Vagina (tissue), 2 donors: Measurements from ENCODE around the gene SGIP1. TPM values are rescaled to one million over a fixed set of nuclear protein-coding genes. Genes with fewer than 3 reads are reported as not detected.
"Not testable (repeated sequence)": the region's sequence is repeated elsewhere in the genome, so short reads cannot be mapped to it uniquely, and the experiment has no call there.

Experiments
- DNase-seq, 2 donors: peaks; one replicate each; pipeline ENCODE4 v3.0.0-alpha.2; 2017; ENCODE audit errors: extremely low spot score in 2 of 2
- H3K27ac ChIP-seq: fragments of 200-600 bp; sonication (generic); one replicate; pipeline ENCODE4 v1.5.1; 2019
- H3K27me3 ChIP-seq: fragments of 200-600 bp; sonication (generic); one replicate; pipeline ENCODE4 v1.5.1; 2019
- H3K36me3 ChIP-seq, 2 donors: fragments of 200-600 bp; sonication (generic); one replicate each; pipeline ENCODE4 v1.5.1; 2017 to 2019
- H3K4me1 ChIP-seq: fragments of 200-600 bp; sonication (generic); one replicate; pipeline ENCODE4 v1.5.1; 2019
- H3K4me3 ChIP-seq, 2 donors: fragments of 200-600 bp; sonication (generic); 1 replicate in 1 of 2; 2 replicates in 1 of 2; pipeline ENCODE4 v1.5.1; 2016 to 2019
- H3K9me3 ChIP-seq: fragments of 200-600 bp; sonication (generic); one replicate; pipeline ENCODE4 v1.5.1; 2019
- POLR2A ChIP-seq, 2 donors: fragments of 450-650 bp; IDR thresholded peaks; one replicate each; pipeline ENCODE4 v1.6.1; 2017; ENCODE audit warnings: antibody characterized with exemption in 2 of 2, mild to moderate bottlenecking in 2 of 2, moderate library complexity in 2 of 2
- POLR2AphosphoS5 ChIP-seq, 2 donors: sonication (generic); formaldehyde crosslinking; IDR thresholded peaks; one replicate each; pipeline ENCODE4 v1.9.0; 2017; ENCODE audit warnings: antibody characterized with exemption in 2 of 2, mild to moderate bottlenecking in 2 of 2, low read depth in 1 of 2; ENCODE audit not compliant: insufficient read depth in 1 of 2
- intact Hi-C: fragments of 100-400 bp; cut with DNase I; formaldehyde crosslinking; loops from one replicate; pipeline ENCODE4 v1.15.1; 2023
- total RNA-seq: library from RNA; depleted of rRNA; stranded (reverse); fragments of >200 nt; gene quantifications from one replicate; pipeline ENCODE4 v1.2.3, GENCODE V29; 2016
- TF ChIP-seq, protein P1 (sequence below), 3 experiments: fragments of 450-650 bp in 2 of 3; fragments of 200-600 bp in 1 of 3; sonication (generic) in 1 of 3; IDR thresholded peaks; one replicate each; pipeline ENCODE4 v1.5.1; 2017 to 2019; ENCODE audit warnings: antibody characterized with exemption in 3 of 3, mild to moderate bottlenecking in 2 of 3, moderate library complexity in 2 of 3

The SGIP1 gene
- total RNA-seq, 1 donor from 2014 or later, result 14.0 TPM

DNA sequence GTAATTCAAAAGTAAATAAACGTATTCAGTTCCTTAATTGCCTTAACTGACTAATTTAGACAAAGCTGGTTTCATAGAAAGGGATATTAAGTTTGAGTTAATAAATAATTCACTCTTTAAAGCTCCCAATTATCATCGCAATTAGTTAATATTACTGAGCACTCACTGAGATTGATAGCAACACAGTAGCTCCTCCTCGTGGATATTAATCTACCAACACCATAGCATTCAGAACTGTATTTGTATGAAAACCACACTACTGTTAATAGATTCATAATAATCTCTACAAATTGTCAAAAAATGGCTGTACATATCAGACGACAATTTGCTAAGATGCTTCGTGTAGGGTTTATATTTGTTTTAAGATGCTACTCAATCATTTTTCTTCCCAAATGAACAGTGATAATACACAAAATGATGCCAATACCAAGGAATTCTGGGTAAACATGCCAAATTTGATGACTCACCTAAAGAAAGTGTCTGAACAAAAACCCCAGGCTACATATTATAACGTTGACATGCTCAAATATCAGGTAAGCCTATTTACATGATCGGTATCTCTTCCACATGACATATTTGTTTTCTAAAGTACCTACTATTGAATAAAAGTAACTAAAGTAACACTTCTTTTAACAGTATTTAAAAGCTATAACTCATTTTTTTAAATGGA, 199.5 kb downstream of the SGIP1 start:
- intact Hi-C loops, result no loop called here
- no peak overlapping the region for H3K4me3 ChIP-seq

GRCh38 chr1:66734531-66734930, 200.6 kb downstream of the SGIP1 start:
- H3K9me3 ChIP-seq, H3K4me1 ChIP-seq, H3K27me3 ChIP-seq, DNase-seq, H3K27ac ChIP-seq, intact Hi-C loops, H3K36me3 ChIP-seq, H3K4me3 ChIP-seq: not testable (repeated sequence)

More for the DNA sequence above, 199.5 kb downstream of the SGIP1 start:
- Histone ChIP-seq H3K9me3 (no peaks in the 10 kb centered on the region), H3K27ac (no peak overlapping the region), H3K4me1 (no peaks in the 10 kb centered on the region), H3K27me3 (no peaks in the 10 kb centered on the region), H3K36me3 (no peaks in the 10 kb centered on the region)
- TF ChIP-seq, protein P1, sequence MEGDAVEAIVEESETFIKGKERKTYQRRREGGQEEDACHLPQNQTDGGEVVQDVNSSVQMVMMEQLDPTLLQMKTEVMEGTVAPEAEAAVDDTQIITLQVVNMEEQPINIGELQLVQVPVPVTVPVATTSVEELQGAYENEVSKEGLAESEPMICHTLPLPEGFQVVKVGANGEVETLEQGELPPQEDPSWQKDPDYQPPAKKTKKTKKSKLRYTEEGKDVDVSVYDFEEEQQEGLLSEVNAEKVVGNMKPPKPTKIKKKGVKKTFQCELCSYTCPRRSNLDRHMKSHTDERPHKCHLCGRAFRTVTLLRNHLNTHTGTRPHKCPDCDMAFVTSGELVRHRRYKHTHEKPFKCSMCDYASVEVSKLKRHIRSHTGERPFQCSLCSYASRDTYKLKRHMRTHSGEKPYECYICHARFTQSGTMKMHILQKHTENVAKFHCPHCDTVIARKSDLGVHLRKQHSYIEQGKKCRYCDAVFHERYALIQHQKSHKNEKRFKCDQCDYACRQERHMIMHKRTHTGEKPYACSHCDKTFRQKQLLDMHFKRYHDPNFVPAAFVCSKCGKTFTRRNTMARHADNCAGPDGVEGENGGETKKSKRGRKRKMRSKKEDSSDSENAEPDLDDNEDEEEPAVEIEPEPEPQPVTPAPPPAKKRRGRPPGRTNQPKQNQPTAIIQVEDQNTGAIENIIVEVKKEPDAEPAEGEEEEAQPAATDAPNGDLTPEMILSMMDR (IDR thresholded peaks at IDR 0.05), result no peak
- TF ChIP-seq POLR2A (IDR thresholded peaks at IDR 0.05) (no peak), POLR2AphosphoS5 (IDR thresholded peaks at IDR 0.05; ENCODE audit: insufficient read depth in 1 of 2, low read depth in 1 of 2) (no peak)
- no peak for DNase-seq

GRCh38 chr1:66737836-66738235, 203.9 kb downstream of the SGIP1 start:
- Histone ChIP-seq H3K27me3 (no peaks in the 10 kb centered on the region), H3K27ac (no peak overlapping the region), H3K4me1 (no peaks in the 10 kb centered on the region), H3K9me3 (no peaks in the 10 kb centered on the region), H3K36me3 (no peaks in the 10 kb centered on the region), H3K4me3 (no peak overlapping the region)
- intact Hi-C loops, result no loop called here
- DNase-seq, result no peak
- no peak for TF ChIP-seq POLR2A (IDR thresholded peaks at IDR 0.05)
- TF ChIP-seq POLR2AphosphoS5 (IDR thresholded peaks at IDR 0.05; ENCODE audit: insufficient read depth in 1 of 2, low read depth in 1 of 2), result no peak
- TF ChIP-seq, protein P1 (IDR thresholded peaks at IDR 0.05), result no peak

DNA sequence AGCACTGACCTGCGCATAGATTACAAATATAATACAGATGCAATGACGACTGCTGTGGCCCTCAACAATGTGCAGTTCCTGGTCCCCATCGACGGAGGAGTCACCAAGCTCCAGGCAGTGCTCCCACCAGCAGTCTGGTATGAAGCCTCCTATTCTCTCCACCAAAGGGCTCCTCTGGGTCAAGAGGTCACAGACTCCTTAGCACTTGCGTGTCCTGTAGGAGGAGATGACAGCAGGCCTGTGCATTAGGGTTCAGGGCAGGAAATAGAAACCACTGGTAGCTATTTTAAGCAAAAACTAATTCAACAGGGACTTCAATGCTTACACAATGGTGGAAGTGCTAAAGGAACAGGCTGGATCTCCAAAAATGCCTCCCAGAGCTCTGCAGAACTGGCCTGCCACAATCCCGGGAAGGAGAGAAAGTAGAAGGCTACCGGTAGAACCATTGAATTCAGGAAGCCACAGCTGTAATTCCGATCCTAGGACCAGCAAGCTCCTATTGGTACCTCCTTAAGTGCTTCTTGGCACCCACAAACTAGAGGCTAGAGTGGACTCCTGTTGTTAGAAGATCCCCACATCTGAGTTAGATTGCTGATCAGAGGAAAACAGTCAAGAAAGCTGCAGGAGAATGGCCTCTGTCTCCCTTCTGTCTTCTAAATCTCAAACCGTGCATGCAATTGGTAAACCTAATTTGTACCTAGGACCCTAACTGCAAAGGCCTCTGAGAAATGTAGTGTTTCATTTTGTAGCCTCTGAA, 205.6 kb downstream of the SGIP1 start:
- Histone ChIP-seq H3K27me3 (no peaks in the 10 kb centered on the region), H3K4me3 (no peak overlapping the region), H3K9me3 (no peaks in the 10 kb centered on the region), H3K36me3 (no peaks in the 10 kb centered on the region), H3K27ac (no peak overlapping the region), H3K4me1 (no peaks in the 10 kb centered on the region)
- intact Hi-C loops, result no loop called here
- TF ChIP-seq, protein P1 (IDR thresholded peaks at IDR 0.05), result no peak
- no peak for DNase-seq

DNA sequence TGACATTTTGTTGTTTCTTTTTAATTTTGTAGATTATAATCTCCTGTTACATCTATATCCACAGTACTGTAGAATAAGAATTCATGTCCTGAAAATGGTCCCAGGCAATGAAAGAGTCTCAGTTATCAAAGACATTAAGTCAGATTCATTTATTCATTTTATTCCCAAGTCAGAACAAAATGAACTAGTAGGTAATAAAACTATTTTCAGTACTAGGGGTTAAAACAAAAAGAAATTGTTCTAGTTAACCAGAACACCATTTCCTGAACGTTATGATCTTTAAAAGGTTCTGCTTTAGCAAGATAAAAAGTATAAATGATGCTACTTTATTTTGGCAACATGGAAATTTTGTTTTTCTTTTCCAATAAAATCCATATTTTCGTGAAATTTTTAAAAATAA, 211.5 kb downstream of the SGIP1 start:
- H3K27me3 ChIP-seq, result no peaks in the 10 kb centered on the region
- intact Hi-C loops, result no loop called here
- no peak overlapping the region for H3K27ac ChIP-seq
- DNase-seq, result no peak
- H3K4me3 ChIP-seq, result no peak overlapping the region
- H3K4me1 ChIP-seq, result no peaks in the 10 kb centered on the region
- TF ChIP-seq POLR2A (IDR thresholded peaks at IDR 0.05), result no peak
- no peaks in the 10 kb centered on the region for H3K9me3 ChIP-seq
- H3K36me3 ChIP-seq, result no peaks in the 10 kb centered on the region

DNA sequence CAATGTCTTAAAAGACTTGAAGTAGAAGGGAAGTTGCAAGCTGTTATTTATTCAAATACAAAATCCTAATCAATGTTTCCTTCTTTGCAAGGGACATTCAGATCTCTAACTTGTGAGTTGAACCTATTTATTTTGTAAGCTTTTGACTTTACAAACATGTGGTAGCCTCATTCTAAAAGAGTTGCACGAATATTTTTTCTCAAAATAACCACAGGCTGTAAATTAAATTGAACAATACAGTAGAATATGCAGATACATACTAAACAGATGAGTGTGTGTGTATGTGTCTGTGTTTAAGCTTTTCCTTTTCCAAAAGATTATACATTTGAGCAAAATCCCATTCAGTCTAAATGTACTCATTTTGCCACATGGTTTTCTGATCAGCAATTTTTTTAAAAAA, 213.5 kb downstream of the SGIP1 start:
- Histone ChIP-seq H3K27me3 (no peaks in the 10 kb centered on the region), H3K36me3 (no peaks in the 10 kb centered on the region), H3K4me1 (peaks cover 11% of the 10 kb centered on the region), H3K27ac (no peak overlapping the region), H3K9me3 (no peaks in the 10 kb centered on the region), H3K4me3 (no peak overlapping the region)
- DNase-seq, result no peak
- no peak for TF ChIP-seq POLR2AphosphoS5 (IDR thresholded peaks at IDR 0.05; ENCODE audit: insufficient read depth in 1 of 2, low read depth in 1 of 2)
- TF ChIP-seq POLR2A (IDR thresholded peaks at IDR 0.05), result no peak
- TF ChIP-seq, protein P1 (IDR thresholded peaks at IDR 0.05), result no peak
- intact Hi-C loops, result no loop called here
